ENCODE measurements around the gene PRR19. TPM values are rescaled to one million over a fixed set of nuclear protein-coding genes. Genes with fewer than 3 reads are reported as not detected.
A peak's percentile ranks its signal among the peaks of the same experiment; 100 is the strongest.
"Not testable (repeated sequence)": the region's sequence is repeated elsewhere in the genome, so short reads cannot be mapped to it uniquely, and the experiment has no call there.

The PRR19 gene
- polyA plus RNA-seq, 4 donors, result 1.4 to 2.9 (median 2.1) TPM

DNA sequence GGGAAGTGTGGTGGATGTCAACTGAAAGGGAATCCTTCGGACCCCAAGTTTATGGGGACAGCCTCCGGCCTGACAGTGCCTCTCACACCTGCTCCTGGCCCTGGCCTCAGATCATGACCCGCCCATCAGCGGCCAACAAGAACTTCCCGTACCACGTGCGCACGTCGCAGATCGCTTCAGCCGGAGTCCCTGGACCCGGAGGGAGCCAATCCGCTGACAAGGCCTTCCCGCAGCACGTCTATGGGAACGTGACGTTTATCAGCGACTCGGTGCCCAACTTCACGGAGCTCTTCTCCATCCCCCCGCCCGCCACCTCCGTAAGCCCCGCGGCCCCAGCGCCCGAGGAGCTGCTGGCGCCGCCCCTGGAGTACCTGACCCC lies 21.5 kb downstream of the PRR19 start:
- no peak for DNase-seq (ENCODE audit: low read depth in 4 of 4, low spot score in 2 of 4)

DNA sequence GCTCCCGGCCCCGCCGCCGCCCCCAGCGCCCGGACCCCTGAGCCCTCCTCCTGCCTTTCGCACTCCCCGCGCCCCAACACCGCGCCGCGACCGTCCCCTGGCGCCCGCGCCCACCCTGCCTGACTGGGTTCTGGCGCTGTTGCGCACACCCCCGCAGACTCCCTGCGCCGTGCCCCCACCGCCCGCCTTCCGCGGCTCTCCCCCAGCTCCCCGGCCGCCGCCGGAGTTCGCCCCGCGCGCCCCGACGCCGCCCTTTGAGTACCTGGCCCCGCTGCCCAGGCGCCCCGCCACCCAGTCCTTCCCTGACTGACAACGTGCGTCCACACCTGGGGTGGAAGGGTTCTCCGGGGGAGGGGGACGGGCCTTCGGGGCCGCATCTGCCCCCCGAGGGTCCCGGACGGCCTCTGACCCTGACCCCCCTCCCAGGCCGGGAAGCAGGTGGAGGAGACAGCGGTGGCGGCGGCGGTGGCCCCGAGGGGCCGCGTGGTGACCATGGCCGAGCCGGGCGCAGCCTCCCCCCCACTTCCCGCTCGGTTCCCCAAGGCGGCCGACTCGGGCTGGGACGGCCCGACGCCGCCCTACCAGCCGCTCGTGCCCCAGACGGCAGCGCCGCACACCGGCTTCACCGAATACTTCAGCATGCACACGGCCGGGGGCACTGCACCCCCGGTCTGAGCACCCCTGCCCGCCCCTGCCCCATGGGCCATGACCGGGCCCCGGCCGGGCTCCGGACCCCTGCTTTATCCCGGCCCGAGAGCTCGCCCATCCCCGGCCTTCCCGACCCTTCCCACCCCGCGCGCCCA lies 22.1 kb downstream of the PRR19 start:
- DNase-seq (ENCODE audit: low read depth in 4 of 4, low spot score in 2 of 4), result no peak

DNA sequence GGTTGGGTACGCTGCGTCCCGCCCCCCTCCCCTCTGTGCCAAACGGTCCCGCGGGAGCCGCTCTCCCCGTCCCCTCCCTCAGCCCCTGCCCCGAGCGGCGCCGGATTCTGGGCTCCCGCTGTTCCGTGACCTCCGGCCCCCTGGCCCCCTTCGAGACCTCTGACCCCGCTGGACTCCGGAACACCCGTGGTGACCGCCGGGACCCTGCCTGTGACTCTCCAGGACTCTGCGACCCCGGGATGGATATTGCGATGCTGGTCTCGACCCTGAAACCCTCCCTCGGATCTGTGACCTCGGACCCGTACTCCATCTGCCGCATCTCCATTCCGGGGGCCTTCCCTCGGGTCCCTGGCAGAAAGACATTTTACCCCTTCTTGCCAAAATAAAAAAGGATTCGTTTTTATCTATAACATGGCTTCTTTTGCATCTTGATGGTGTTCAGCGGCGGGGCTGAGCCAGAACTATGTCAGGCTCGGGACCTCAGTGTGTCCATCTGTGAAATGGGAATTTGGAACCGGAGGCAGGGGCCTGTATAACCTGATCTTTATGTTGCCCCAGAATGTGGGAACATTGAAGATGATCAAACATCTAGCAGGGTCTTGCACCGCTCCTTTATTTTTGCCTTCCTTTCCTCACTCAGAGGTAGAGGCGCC lies 22.8 kb downstream of the PRR19 start:
- no peak for DNase-seq (ENCODE audit: low read depth in 4 of 4, low spot score in 2 of 4)

DNA sequence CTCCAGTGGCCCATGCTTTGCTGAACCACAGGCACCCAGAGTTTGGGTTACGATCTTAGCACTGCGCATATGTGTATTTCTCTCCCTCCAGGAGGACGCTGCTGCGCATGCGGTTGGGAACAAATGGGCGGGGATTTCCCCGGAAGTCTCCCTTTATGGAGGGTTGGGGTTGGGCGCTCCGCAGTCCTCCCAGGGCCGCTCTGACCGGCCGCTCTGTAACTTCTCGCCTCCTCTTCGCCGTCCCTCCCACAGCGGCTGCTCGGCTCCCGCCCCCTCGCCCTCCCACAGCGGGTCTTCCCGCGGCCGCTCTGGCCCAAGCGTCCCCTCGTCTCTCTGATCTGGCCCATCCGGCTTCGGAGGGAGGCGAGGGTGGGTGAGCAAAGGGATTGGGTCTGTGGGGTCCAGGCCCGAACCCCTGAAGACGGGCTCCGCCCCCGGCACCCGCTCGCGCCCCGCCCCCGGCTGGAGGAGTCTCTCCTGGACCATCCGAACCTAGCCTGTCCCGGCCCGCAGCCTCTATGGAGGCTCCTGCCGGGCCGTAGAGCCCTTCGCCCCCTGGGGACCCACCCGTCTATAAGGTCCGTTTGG lies 23.5 kb downstream of the PRR19 start, which contains the start of gene MEGF8:
MEGF8 (plus strand) TSS at position 328 of the 588 bp plus-strand sequence. CDS start 609 bp downstream, outside the sequence.
- DNase-seq (ENCODE audit: low read depth in 4 of 4, low spot score in 2 of 4), result peak; percentile 92 to 99 (median 98)

DNA sequence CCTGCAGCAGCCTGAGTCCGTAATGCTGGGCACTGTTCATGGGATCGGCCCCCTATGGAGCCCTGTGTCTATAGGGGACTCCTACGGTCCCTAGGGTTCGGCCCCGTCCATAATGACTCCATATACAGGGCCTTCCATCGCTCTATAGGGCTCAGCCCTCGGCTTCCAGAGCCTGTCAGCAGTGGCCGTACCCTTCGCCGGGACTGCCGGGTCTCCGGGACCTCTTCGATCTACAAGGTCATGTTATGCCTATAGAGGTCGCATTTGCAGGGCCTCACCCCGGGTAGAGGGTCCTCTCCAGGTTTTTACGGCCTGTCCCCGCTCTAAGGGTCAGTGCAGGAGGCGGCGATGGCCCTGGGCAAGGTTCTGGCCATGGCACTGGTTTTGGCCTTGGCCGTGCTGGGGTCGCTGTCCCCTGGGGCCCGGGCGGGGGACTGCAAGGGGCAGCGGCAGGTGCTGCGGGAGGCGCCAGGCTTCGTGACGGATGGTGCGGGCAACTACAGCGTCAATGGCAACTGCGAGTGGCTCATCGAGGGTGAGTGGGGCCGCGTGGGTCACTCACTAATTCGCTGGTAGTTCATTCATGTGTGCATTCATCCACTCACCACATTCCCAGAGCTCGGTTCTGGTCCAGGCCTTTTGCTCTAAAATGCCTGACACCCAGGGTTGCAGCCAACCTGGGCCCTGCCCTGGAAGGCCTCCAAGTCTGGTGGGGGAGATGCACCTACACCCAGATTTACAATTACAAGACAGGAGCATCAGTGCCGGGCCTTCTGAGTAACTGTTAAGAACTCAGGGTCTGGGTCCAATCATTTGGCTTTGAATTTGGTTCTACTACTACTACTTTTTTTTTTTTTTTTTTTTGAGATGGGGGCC lies 24.2 kb downstream of the PRR19 start:
- DNase-seq (ENCODE audit: low read depth in 4 of 4, low spot score in 2 of 4), result no peak

DNA sequence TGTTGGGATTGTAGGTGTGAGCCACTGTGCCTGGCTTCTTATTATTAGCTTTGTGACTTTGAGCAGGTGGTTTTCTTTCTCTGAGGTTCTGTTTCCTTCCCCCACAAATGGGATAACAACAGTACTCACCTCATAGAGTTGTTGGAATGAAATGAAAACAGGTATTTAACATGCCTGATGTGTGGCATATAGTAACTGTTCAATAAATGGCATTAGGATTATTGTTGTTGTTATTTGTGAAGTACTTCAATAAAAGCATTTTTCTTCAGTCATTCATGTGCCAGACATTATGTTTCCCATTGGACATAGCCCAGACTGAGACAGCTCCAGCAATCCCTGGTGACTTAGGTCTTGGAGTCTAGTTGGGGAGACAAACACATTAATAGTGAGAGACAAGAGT lies 25.0 kb downstream of the PRR19 start:
- no peak for DNase-seq (ENCODE audit: low read depth in 4 of 4, low spot score in 2 of 4)

DNA sequence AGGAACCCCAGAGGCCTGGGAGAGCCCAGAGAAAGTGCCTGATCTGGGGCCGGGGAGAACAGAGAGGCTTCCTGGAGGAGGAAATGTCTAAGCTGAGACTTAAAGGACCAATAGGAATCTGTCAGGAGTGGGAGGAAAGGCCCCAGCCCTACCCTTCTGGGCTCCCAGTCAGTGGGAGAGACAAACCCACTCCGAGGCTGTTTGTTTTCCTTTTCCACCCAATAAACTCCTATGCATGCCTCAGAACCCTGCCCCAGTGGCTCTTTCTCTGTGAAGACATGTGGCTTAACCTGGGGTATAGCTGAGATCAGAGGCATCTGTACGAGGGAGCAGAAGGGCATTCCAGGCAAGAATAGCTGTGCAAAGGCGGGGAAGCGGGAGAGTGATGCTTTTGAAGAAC lies 25.4 kb downstream of the PRR19 start:
- DNase-seq (ENCODE audit: low read depth in 4 of 4, low spot score in 2 of 4), result no peak

DNA sequence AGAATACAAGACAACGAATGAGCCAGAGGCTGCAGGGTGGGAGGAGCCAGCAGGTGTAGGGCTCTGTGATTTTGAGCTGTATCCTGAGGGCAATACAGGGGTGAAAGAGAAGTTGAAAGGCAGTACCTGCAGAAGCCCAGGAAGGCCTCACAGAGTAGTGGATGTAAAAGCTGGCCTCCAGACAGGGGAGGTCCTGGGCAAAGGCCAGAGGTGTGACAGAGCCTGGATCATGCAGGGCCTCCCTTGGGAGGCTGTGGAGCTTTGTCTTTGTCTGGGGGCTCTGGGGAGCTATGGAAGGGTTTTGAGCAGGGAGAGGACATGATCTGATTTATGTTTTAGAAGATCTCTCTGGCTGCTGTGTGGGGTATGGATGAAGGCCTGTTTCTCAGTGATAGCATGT lies 26.2 kb downstream of the PRR19 start:
- DNase-seq (ENCODE audit: low read depth in 4 of 4, low spot score in 2 of 4), result no peak

DNA sequence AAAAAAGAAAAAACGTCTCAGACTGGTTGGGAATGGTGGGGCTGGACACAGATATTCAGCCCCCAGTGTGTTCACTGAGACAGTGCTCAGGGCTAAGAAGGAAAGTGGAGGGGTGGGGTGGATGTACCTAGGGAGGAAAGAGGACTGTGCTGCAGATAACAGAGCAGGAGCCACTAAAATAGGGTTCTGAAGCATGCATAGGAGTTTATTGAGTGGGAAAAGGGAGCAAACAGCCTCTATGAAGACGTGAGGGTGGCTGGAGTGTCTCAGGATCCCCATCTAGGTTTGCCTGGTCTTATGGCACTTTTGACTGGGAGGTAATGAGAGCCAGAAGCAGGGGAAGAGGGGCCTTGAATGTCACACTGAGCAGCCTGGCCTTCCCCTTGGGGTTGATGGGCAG lies 26.9 kb downstream of the PRR19 start:
- DNase-seq (ENCODE audit: low read depth in 4 of 4, low spot score in 2 of 4), result no peak

DNA sequence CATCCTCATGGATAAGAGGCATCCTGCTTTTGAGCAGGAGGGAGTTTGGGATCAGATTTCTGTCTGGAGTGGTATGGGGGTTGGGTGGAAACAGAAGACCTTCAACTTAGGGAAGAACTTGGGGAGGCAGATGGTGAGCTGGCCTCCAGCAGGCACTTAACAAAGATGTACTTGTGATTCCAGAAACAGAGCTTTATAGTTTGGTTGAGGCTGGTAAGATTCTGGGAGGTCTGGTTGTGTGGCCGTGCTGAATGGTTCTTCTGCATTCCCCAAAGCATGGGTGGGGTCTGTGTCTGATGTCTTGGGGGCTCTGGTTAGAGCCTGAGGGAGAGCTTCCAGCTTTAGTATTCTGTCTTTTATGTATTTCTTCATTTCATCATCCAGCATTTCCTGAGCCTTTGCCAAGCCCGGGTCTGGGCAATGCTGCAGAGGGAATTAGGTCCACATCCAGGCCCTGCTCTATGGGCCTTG lies 28.3 kb downstream of the PRR19 start:
- DNase-seq (ENCODE audit: low read depth in 4 of 4, low spot score in 2 of 4), result no peak

DNA sequence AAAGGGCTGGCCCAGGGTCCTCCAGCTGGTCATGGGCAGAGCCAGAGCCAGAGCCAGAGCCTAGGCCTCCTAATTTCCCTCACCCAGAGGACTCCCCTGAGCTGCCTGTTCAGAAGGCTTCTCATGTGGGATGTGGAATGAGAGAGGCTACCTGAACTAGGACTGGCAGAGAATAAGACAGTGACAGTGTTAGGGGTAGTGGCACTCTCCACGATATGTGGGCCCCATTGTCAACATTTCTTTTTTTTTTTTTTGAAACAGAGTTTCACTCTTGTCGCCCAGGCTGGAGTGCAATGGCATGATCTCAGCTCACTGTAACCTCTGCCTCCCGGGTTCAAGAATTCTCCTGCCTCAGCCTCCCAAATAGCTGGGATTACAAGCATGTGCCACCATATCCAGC lies 29.4 kb downstream of the PRR19 start:
- DNase-seq (ENCODE audit: low read depth in 4 of 4, low spot score in 2 of 4), result not testable (repeated sequence)

DNA sequence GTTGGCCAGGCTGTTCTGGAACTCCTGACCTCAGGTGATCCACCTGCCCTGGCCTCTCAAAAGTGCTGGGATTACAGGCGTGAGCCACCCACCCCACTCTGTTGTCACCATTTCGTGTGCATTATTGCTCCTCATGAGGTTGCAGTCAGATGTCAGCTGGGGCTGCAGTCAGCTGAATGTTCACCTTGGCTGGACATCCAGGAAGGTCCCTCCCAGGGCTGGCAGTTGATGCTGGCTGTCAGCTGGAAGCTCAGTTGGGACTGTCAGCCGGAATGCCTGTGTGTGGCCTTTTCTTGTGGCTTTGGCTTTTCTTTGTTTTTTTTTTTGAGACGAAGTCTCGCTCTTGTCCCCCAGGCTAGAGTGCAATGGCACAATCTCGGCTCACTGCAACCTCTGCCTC lies 30.1 kb downstream of the PRR19 start:
- no peak for DNase-seq (ENCODE audit: low read depth in 4 of 4, low spot score in 2 of 4)

DNA sequence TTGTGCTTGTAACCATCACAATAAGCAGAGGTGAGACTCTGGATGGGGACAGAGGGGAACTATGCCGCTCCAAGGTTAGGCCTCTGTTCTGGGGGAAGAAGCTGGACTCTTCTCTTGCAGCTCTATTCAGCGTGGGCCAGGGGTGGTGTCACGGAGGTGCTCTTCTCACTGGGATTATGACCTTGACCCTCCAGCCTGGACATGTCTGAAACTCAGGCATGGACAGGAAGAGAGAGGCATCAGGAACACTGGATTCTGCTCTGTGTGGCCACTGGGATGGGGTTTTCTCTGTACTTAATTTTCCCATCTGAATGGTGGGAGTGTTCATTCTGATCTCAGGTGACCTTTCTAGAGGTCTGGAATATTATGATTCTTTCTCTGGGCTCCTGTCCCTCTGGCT lies 31.1 kb downstream of the PRR19 start:
- no peak for DNase-seq (ENCODE audit: low read depth in 4 of 4, low spot score in 2 of 4)

DNA sequence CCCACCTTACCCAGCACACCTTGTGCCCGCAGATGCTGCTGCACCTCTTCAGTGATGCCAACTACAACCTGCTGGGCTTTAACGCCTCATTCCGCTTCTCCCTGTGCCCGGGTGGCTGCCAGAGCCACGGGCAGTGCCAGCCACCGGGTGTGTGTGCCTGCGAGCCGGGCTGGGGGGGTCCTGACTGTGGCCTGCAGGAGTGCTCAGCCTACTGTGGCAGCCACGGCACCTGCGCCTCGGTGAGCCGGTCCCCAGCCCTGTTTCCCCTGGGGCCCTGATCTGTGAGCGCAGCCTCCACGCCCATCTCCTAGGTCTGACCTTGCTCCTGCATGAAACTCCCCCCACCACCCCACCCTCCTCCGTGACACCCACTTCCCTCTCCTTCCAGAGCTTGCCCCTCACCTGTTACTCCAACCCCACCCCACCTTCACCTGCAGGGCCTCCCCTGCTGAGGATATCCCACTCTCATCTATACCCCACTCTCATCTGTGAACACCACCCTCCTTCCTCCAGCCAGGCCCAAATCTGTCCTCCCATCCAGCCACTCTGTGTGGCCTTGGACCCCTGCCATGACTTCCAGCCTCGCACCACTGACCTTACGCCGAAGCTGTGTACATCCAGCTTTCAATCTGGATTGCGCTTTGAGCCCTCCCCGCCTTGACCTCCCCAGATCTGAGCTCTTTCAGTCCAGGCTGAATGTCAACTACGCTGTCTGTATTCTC lies 32.2 kb downstream of the PRR19 start:
- no peak for DNase-seq (ENCODE audit: low read depth in 4 of 4, low spot score in 2 of 4)

DNA sequence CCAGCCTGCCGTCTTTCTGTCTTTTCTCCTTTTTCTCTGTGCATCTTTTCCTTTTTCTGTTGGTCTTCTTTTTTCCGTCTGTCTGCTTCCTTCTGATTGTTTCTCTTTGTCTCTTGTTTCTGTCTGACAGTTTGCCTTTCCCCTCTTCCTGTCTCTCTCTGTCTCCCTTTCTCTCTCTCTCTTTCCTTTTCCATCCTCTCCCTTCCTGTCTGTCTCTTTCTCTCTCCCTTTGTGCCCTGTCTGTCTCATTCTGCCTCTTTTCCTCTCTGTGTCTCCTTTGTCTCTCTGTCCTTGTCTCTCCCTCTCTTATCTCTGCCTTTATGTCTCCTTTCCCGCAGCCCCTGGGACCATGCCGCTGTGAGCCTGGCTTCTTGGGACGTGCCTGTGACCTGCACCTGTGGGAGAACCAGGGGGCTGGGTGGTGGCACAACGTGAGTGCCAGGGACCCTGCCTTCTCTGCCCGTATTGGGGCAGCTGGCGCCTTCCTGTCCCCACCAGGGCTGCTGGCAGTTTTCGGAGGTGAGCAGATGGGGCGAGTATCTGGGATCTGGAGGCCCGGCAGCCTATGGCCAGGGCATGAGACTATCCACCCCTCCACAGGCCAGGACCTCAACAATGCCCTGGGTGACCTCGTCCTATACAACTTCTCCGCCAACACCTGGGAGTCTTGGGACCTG lies 32.9 kb downstream of the PRR19 start:
- no peak for DNase-seq (ENCODE audit: low read depth in 4 of 4, low spot score in 2 of 4)

DNA sequence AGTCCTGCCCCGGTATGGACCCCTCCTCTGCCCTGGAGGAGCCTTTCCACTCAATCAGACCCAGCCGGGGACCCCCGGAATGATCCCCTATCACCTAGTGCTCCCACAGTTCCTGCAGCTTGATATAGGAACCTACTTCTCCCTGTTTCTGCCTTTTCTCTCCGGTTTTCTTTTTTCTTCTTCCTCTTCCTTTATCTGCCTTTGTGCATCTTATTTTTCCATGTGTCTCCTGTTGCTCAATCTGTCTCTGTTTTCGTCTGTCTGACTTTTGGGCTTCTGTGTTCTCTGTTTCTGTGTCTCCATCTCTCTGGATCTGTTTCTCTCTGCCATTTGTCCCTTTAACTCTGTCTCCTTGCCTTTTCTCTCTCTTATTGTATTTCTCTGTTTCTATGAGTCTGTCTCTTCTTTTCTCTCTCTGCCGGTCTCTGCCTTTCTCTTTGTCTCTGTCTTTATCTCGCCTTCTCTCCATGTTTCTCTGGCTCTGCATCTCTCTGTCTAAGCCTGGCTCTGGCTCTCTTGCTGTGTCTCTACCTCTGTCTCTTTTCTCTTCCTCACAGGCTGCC lies 33.5 kb downstream of the PRR19 start:
- no peak for DNase-seq (ENCODE audit: low read depth in 4 of 4, low spot score in 2 of 4)

DNA sequence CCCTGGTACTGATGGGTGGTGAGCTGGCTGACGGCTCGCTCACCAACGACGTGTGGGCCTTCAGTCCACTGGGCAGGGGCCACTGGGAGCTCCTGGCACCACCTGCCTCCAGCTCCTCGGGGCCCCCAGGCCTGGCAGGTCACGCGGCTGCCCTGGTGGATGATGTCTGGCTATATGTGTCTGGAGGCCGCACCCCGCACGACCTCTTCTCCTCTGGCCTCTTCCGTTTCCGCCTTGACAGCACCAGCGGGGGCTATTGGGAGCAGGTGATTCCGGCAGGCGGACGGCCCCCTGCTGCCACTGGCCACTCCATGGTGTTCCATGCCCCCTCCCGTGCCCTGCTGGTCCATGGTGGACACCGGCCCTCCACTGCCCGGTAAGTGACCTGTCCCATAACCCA lies 34.0 kb downstream of the PRR19 start:
- DNase-seq (ENCODE audit: low read depth in 4 of 4, low spot score in 2 of 4), result no peak

DNA sequence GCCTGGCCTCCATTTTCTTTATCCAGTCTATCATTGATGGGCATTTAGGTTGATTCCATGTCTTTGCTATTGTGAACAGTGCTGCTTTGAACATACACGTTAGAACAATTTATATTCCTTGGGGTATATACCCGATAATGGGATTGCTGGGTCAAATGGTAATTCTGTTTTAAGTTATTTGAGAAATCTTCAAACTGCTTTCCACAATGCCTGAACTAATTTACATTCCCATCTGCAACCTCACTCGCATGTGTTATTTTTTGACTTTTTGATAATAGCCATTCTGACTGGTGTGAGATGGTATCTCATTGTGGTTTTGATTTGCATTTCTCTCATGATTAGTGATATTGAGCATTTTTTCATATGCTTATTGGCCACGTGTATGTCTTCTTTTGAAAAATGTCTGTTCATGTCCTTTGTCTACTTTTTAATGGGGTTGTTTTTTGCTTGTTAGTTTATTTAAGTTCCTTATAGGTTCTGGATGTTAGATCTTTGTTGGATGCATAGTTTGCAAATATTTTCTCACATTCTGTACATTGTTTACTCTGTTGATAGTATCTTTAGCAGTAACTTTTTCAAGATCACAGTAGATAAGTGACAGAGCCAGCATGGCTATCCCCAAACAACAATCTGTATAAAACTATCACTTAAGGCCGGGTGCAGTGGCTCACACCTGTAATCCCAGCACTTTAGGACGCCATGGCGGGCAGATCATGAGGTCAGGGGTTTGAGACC lies 37.4 kb downstream of the PRR19 start:
- not testable (repeated sequence) for DNase-seq (ENCODE audit: low read depth in 4 of 4, low spot score in 2 of 4)

Measured in left renal cortex interstitium (tissue), 4 donors.